HG03558 (cell line): ENCODE results near the gene SHCBP1L.
A peak's percentile ranks its signal among the peaks of the same experiment; 100 is the strongest.
"Not testable (repeated sequence)": the region's sequence is repeated elsewhere in the genome, so short reads cannot be mapped to it uniquely, and the experiment has no call there.

Experiments
- ATAC-seq: cut with Tn5 transposase; IDR thresholded peaks from one replicate; pipeline ENCODE4 v1.9.1; 2021; ENCODE audit warnings: moderate number of reproducible peaks; ENCODE audit not compliant: unreplicated experiment; ENCODE audit errors: extremely low read depth

SHCBP1L gene

DNA sequence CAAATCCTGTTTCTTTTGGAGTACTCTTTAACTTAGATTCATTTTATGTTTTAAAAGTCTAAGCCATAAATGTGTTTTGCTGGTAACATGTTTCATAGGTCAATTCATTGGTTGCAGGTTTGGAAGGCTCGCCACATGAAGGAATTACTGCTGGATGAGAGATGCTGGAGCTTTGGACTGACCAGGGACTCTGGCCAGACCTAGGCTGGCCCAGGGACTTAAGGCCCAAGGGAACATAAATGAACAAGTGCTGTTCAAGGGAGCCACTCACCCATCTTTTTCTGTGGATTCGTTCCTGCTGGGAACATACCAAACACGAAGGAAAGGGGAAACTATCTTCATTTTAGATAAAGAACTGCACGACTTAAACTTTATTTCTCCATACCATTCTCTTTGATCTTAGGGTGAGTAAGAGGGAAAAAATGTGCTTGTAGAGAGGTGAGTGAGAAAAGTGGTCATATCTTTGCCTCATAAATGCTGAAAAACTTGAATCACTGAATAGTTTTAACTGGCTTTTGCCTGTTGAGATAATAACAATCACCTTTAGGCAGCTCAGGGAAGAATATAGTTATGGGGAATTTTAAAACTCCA is 15.3 kb upstream of the SHCBP1L start:
- ATAC-seq = no peak

- no peak for ATAC-seq
These were observed 12.9 kb upstream of the SHCBP1L start for GRCh38 chr1:182965861-182966260.

DNA sequence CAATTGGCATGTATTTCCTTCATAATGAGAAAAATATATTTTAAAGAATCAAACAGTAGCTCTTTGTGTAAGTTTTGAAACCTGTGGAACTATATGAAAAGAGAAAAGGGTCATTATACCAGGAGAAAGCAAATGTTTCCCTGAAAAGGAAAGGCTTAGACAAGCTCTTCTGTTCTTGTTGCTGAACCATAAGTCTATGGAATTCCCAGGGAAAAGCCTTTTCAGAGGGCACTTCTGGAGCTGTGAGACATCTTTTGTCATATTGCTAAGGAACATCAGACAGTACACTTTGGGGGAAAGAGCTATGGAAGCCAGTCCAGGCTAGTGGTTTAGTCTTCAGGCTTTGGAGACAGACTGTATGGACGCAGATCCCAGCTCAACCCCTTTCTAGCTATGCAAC is 12.1 kb upstream of the SHCBP1L start:
- ATAC-seq = no peak

- ATAC-seq = peak; percentile 71
These were observed 9.7 kb upstream of the SHCBP1L start for GRCh38 chr1:182962554-182963115.

DNA sequence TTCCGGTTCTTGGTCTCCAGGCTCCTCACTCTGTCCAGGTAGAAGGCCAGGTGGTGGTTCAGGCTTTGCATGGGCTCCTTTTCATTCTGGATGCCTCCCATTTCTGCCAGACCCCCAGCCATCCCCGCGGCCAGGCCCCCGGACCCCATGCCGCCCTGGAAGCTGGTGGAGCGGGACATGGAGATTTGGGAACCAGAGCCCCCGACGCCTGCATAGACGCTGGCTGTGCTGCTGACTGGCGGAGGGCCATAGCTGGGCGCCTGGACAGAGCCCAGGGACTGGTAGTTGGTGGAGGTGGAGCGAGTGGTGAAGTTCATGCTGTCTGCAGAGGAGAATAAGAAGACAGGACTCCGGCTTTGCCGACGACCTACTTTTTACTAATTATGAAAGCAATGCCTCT is 7.1 kb upstream of the SHCBP1L start:
- no peak for ATAC-seq

GRCh38 chr1:182957902-182958395 is 5.0 kb upstream of the SHCBP1L start:
- ATAC-seq = no peak

DNA sequence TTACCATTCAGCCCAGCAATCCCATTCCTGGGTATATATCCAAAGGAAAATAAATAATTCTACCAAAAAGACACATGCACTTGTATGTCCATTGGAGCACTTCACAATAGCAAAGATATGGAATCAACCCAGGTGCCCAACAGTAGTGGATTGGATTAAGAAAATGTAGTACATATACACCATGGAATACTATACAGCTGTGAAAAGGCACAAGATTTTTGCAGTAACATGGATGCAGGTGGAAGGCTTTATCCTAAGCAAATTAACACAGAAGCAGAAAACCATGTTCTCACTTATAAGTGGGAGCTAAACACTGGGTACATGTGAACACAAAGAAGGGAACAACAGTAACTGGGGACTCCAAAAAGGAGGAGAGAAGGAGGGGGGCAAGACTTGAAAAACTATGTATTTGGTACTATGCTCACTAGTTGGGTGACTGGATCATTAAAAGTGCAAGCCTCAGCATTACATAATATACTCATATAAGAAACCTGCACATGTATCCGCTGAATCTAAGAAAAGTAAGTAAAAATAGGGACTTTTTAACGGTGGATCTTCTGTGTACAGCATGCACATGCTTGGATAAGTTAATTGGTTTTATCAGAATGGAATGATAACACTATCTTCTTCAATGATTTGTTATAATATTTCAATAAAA is 3.9 kb upstream of the SHCBP1L start:
- no peak for ATAC-seq

DNA sequence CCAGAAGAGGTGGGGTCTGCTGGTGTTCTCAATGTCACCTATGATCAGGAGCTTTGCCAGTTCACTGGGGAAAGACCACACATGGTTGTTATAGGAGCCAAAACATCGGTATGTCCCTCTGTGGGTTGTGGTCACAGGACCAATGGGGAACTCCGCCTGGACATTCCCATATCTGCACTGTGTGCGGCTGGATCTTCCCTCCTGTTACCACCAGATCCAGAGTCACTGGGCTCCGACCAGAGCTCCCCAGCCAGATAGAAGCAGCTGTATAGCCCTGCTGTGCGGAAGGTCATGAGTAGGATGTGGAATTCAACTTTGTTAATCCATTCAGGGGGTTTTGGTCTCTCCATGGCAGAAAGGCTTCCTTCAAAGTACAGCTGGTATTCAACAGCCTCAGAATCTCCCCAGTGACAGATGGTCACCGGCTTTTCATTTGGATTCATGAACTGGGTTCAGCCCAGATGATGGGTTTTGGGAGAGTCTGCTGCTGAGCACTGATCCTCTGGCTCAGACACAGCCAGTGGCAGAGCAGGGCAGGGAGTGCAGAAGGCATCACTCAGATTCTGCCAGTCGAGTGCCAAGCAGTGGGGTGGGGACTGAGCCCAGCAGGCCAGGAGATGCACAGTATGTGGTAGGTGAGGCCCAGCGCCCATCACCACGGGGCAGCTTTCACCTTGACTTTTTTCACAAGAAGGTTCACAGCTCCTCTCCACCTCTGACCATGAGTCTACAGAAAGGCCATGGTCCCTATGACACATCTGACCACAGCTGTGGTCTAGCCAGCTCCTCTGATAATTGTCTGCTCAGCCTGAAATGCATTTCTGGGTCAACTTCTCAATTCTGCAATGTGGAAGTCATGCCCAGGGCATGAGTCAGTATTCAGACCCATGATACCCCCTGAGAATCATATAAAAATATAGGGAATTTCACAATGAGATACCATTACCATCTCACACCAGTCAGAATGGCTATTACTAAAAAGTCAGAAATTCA is 2.9 kb upstream of the SHCBP1L start:
- ATAC-seq = no peak

- no peak for ATAC-seq
These were observed 860 bp upstream of the SHCBP1L start for GRCh38 chr1:182953826-182954225.

DNA sequence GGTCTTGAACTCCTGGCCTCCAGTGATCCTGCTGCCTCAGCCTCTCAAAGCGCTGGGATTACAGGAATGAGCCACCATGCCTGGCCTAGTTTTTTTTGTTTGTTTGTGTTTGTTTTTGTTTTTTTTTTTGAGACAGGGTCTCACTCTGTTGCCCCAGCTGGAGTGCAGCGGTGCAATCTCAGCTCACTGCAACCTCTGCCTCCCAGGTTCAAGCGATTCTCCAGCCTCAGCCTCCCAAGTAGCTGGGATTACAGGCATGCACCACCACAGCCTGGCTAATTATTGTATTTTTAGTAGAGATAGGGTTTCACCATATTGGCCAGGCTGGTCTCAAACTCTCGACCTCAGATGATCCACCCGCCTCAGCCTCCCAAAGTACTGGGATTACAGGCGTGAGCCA is 9.6 kb downstream of the SHCBP1L start:
- ATAC-seq = not testable (repeated sequence)

DNA sequence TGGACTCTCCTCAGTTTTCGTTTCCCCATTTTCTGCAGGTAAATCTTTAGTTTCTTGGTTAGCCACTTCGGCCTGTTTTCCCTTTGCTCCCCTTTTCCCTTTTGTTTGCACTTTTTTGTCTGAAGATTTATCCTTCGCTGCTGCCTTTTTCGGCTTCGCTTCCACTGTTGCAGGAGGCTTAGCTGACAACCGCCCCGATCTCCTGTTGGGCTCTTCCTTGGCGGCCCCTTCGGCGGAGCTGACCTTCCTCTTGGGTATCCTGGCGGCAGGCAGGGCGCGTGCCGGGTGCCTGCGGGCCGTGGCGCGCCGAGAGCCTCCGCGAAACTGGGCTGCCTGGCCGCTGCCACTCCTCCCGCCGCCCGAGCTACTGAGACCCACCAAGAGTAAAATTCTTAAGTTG is 10.8 kb downstream of the SHCBP1L start:
- not testable (repeated sequence) for ATAC-seq

DNA sequence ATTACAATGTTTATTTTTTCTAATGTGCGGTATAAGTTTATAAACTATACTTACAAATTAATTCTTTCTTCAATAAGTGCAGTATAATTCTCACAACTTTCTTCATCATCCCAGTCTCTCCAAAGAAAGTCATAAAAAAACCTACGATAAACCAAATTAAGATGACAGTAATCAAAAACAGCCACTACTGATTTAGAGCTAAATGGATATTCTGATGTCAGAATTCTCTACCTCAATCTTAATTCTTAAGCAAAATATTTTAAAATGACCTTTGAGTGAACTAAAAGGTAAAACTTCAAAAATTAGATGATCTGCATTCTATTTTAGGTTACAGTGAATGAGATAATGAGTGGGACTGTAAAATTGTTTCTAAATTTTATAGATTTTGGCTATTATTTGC is 13.6 kb downstream of the SHCBP1L start:
- ATAC-seq = no peak

GRCh38 chr1:182935716-182936115 is 17.2 kb downstream of the SHCBP1L start:
- ATAC-seq = no peak

DNA sequence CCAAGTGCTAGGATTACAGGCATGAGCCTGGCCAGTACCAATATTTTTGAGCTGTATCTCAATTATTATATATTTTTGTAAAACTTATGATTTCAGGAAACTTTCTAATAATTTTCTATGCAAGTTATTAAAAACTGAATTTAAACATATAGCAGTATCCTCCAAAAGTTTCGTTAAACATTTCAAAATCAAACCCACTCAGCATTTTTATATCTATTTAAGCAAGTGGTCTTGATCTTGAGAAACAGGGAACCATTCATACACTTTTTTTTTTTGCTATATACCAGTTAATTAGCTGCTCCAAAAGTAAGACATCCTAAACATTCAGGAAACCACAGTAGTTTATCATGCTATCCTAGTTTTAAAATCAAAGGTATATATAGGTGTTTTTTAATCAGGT is 22.0 kb downstream of the SHCBP1L start:
- ATAC-seq = no peak

GRCh38 chr1:182927693-182928433 is 25.1 kb downstream of the SHCBP1L start:
- no peak for ATAC-seq

DNA sequence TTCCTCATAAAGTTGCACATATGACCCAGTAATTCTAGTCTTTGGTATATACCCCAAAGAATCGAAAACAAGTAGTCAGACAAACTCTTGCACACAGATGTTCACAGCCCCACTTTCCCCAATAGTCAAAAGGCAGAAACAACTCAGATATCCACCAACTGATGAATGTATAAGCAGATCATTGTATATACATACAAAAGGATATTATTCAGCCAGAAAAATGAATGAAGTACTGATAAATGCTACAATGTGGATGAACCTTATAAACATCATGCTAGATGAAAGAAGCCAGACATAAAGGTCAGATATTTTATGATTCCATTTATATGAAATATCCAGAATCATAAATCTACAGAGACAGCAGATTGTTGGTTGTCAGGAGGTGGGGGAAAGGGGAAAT is 27.3 kb downstream of the SHCBP1L start:
- ATAC-seq = no peak

- no peak for ATAC-seq
These were observed 35.6 kb downstream of the SHCBP1L start for GRCh38 chr1:182917378-182917777.

DNA sequence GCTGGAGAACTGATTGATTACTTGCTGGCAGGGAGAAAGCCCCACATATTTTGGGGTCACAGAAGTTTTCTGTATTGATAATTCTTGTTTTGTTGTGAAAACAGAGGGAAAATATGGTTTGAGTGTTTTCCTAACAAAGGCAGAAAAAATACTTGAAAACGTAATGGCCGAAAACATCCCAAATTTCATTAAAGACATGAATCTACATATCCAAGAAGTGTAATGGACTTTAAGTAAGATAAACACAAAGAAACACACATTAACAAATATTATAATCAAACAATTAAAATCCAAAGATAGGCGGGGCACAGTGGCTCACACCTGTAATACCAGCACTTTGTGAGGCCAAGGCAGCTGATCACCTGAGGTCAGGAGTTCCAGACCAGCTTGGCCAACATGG is 39.6 kb downstream of the SHCBP1L start:
- no peak for ATAC-seq

- no peak for ATAC-seq
These were observed 42.8 kb downstream of the SHCBP1L start for GRCh38 chr1:182910143-182910542.

DNA sequence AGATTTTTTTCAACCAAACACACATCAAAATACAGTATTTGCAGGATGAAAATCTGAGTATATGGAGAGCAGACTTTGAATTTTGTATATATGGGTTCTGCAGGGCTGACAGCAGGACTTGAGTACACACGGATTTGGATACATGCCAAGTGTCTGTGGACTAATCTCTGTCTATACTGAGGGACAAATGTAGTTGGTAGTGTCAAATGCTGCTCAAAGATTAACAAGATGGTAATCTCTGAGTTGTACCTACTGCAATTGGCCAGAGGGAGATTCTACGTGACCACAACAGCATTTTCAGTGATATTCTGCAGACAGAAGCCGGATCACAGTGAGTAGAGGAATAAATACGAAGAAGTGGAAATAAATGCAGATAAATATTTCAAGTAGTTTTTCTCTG is 43.4 kb downstream of the SHCBP1L start:
- ATAC-seq = no peak
